OCI-LY7 (cell line): ENCODE measurements around the gene RPL13.

Source experiments
- EZH2phosphoT487 ChIP-seq: fragments of 200-600 bp; sonication (generic); IDR thresholded peaks from 2 replicates; pipeline ENCODE4 v1.6.1; 2018; ENCODE audit warnings: low read depth, borderline replicate concordance, mild to moderate bottlenecking, mixed run types, antibody characterized with exemption, low read length, moderate library complexity, mixed read lengths
- TF ChIP-seq, protein P1 (sequence below): fragments of 200-600 bp; sonication (generic); conservative IDR thresholded peaks from 2 replicates; pipeline ENCODE4 v1.5.1; 2014; ENCODE audit warnings: mild to moderate bottlenecking, antibody characterized with exemption, low read length, moderate library complexity, mixed read lengths

DNA sequence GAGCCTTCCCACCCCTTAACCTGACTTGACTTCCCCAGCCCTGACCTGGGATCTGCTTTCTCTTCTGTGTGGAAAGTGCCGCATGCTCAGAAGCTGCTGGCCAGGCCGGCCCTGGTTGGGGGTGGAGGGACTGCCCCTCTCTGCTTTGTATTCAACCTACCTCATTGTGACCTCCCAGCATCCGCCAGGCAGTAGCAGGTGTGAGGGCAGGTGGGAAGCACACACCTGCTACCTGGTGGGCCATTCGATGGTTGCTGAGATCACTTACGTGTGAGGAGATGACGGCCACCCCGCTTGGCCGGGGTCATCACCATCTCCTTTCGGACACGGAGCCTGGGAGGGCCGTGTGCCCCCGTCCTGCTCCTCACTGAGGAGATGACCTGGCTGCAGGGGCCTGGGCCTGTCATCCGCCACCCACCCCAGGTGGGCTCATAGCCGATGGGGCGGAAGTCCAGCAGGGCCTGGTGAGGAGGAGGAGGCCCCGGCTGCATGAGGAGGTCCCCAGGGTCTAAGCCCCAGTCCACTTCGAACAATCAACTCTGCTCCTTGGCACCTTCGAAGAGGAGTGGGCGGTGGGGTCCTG is 22.2 kb downstream of the RPL13 start:
- TF ChIP-seq, protein P1, sequence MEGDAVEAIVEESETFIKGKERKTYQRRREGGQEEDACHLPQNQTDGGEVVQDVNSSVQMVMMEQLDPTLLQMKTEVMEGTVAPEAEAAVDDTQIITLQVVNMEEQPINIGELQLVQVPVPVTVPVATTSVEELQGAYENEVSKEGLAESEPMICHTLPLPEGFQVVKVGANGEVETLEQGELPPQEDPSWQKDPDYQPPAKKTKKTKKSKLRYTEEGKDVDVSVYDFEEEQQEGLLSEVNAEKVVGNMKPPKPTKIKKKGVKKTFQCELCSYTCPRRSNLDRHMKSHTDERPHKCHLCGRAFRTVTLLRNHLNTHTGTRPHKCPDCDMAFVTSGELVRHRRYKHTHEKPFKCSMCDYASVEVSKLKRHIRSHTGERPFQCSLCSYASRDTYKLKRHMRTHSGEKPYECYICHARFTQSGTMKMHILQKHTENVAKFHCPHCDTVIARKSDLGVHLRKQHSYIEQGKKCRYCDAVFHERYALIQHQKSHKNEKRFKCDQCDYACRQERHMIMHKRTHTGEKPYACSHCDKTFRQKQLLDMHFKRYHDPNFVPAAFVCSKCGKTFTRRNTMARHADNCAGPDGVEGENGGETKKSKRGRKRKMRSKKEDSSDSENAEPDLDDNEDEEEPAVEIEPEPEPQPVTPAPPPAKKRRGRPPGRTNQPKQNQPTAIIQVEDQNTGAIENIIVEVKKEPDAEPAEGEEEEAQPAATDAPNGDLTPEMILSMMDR, result no peak
- no peak for TF ChIP-seq EZH2phosphoT487
